Head of caudate nucleus (tissue), 42 donors: ENCODE measurements around the gene ATG16L1.

Source experiments
- DNase-seq, 42 donors: peaks; one replicate each; pipeline versions ENCODE4 v3.0.0 to v3.0.0-alpha.2; 2020 to 2021; ENCODE audit warnings: mixed read lengths in 7 of 42
- intact Hi-C: fragments of 100-400 bp; cut with DNase I; formaldehyde crosslinking; loops from one replicate; pipeline ENCODE4 v1.15.0; 2022

Gene ATG16L1

GRCh38 chr2:233342301-233342700 lies 90.8 kb downstream of the ATG16L1 start:
- intact Hi-C loops, result no loop called here
- peak in 2 of 42 donors; percentile 11 to 21 for DNase-seq

- DNase-seq, result peak in 2 of 42 donors; percentile 24 to 36
- intact Hi-C loops, result no loop called here
Observed at GRCh38 chr2:233343171-233343705, 91.8 kb downstream of the ATG16L1 start.
